Fibroblast of mammary gland (primary cell): ENCODE data around the gene SYNE1.
A peak's percentile ranks its signal among the peaks of the same experiment; 100 is the strongest.
"Not testable (repeated sequence)": the region's sequence is repeated elsewhere in the genome, so short reads cannot be mapped to it uniquely, and the experiment has no call there.

Source experiments
- DNase-seq: peaks from one replicate; pipeline ENCODE4 v3.0.0-alpha.2; 2010; ENCODE audit warnings: low read depth
- H3K4me3 ChIP-seq: 2 replicates; pipeline ENCODE4 v1.5.1; 2011; ENCODE audit warnings: low read depth, mild to moderate bottlenecking, low read length, moderate library complexity; ENCODE audit not compliant: control insufficient read depth
- TF ChIP-seq, protein P1 (sequence below): conservative IDR thresholded peaks from 2 replicates; pipeline ENCODE4 v1.5.1; 2011; ENCODE audit warnings: low read depth, low read length, inconsistent platforms; ENCODE audit not compliant: control insufficient read depth, insufficient read depth

SYNE1 gene

DNA sequence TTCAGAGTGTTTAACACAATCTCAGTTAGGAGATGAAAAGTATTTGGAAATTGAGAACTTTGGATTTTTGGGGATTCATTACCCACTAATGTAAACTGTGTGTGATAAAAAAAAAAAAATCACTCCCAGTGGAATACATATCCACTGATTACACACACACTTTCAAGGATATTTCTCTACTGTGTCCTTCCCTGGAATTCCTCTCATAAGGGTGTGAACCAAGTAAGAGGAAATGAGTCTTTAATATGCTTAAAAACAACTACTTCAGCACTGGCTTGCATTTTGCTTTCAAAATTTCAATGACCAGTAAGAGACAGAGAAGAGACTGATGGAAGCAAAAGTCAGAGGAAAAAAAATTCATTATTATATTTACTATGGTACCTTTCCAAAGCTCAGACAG, 36.1 kb upstream of the SYNE1 start:
- TF ChIP-seq, protein P1, sequence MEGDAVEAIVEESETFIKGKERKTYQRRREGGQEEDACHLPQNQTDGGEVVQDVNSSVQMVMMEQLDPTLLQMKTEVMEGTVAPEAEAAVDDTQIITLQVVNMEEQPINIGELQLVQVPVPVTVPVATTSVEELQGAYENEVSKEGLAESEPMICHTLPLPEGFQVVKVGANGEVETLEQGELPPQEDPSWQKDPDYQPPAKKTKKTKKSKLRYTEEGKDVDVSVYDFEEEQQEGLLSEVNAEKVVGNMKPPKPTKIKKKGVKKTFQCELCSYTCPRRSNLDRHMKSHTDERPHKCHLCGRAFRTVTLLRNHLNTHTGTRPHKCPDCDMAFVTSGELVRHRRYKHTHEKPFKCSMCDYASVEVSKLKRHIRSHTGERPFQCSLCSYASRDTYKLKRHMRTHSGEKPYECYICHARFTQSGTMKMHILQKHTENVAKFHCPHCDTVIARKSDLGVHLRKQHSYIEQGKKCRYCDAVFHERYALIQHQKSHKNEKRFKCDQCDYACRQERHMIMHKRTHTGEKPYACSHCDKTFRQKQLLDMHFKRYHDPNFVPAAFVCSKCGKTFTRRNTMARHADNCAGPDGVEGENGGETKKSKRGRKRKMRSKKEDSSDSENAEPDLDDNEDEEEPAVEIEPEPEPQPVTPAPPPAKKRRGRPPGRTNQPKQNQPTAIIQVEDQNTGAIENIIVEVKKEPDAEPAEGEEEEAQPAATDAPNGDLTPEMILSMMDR: no peak
- DNase-seq: no peak
- no peak overlapping the region for H3K4me3 ChIP-seq

DNA sequence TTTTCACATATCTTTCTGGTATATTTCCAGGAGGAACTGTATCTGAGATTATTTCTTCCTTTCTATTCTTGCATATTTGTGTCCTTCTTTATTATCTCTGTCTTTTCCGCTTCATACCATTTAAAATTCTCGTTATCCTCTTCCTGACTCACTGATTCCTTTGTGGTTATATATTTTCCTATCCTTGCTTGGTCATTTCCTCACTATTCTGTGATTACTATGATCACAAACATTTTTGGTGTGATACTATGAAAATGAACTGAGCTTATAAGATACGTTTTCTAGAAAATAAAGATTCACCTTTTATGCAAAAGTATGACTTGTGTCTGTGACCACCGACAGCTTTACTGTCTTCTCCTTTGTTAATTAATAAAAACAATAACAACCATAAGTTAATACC, 34.0 kb upstream of the SYNE1 start:
- TF ChIP-seq, protein P1: no peak
- H3K4me3 ChIP-seq: no peak overlapping the region
- no peak for DNase-seq

DNA sequence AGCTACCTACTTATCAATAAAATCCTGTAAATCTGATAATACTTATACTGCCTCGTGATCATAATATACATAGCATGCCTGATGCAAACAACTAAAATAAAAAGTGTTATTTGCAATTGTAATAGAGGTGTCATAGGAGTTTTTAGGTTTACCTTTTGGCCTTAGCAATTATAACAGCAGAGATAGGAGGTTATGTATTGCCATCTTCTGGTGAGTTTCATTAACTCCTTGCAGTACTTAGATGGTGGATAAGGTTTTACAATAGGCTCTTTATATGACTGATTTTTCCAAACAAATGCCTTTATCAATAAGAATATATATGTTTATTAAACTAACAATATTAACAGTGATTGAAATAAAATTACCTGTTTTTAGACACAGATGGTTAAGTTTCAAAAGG, 32.7 kb upstream of the SYNE1 start:
- TF ChIP-seq, protein P1: peak; percentile 54
- H3K4me3 ChIP-seq: no peak overlapping the region
- peak; percentile 51 for DNase-seq

DNA sequence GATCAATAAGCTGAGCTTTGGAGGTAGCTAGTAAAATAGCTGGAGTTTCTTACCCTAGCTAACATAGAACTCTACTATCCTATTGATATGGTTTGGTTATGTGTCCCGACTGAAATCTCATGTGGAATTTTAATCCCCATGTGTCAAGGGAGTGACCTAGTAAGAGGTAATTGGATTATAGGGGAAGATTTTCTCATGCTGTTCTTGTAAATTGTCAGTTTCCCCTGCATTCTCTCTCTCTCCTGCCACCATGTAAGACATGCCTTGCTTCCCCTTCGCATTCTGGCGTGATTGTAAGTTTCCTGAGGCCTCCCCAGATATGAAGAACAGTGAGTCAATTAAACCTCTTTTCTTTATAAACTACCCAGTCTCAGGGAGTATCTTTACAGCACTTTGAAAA, 24.6 kb upstream of the SYNE1 start:
- TF ChIP-seq, protein P1: no peak
- no peak overlapping the region for H3K4me3 ChIP-seq
- no peak for DNase-seq

DNA sequence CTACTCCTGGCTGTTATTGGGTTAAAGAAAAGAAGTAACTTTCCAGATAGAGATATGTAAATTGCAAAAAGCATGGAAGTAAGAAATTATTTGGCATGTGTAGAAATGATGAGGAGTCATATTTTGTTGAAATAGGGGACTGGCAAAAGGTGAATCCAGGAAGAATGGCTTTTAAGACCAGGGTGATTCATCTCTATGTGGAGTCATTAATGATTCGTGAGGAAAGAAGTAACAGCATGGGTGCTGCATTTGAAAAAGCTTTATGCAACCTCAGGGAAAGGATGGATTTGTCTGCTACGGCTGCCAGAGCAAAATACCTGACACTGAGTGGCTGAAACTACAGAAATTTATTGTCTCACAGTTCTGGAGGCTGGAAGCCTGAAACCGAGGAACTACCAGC, 14.8 kb upstream of the SYNE1 start:
- no peak overlapping the region for H3K4me3 ChIP-seq
- peak; percentile 24 for DNase-seq
- TF ChIP-seq, protein P1: no peak

DNA sequence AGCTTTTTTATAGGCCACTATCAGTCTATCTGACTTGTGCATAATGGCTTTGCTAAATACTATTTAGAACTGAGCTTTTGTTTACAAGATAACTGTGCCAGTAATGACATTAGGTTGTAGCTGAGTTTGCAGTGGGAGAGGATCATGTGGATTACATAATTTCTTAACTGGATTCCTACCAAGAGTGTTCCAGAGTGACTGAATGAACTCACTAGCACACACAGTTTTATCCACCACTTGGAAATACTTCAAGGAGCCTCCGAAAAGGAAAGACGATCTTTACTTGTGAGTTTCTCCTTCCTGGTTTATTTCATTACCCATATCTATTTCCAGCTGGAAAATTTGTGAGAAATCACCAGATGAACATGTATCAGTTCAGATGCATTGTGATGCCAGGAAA, 10.9 kb upstream of the SYNE1 start:
- TF ChIP-seq, protein P1: no peak
- DNase-seq: peak; percentile 39
- no peak overlapping the region for H3K4me3 ChIP-seq

DNA sequence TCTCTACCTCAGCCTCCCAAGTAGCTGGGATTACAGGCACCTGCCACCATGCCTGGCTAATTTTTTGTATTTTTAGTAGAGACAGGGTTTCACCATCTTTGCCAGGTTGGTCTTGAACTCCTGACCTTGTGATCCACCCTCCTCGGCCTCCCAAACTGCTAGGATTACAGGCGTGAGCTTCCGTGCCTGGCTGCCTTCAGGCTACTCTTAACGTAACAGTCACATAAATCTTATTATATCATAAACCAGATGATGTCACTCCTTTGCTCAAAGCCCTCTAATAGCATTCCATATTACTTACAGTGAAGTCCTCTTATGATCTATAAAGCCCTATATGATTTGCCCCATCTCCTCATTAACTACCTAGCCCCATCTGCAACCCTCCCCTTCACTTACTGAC, 9.6 kb upstream of the SYNE1 start:
- not testable (repeated sequence) for H3K4me3 ChIP-seq, DNase-seq
